Neural progenitor cell (in vitro differentiated cells): ENCODE data around the gene GULP1.

ENCODE experiments used
- CTCF ChIP-seq: fragments of 200-600 bp; sonication (generic); IDR thresholded peaks from 2 replicates; pipeline ENCODE4 v1.5.1; 2017; ENCODE audit warnings: antibody characterized with exemption, mild to moderate bottlenecking
- EZH2 ChIP-seq: fragments of 200-600 bp; sonication (generic); IDR thresholded peaks from 2 replicates; pipeline ENCODE4 v1.6.1; 2017; ENCODE audit warnings: antibody characterized with exemption, mild to moderate bottlenecking, moderate library complexity
- EZH2phosphoT487 ChIP-seq: fragments of 200-600 bp; sonication (generic); IDR thresholded peaks from 2 replicates; pipeline ENCODE4 v1.6.1; 2017; ENCODE audit warnings: antibody characterized with exemption

DNA sequence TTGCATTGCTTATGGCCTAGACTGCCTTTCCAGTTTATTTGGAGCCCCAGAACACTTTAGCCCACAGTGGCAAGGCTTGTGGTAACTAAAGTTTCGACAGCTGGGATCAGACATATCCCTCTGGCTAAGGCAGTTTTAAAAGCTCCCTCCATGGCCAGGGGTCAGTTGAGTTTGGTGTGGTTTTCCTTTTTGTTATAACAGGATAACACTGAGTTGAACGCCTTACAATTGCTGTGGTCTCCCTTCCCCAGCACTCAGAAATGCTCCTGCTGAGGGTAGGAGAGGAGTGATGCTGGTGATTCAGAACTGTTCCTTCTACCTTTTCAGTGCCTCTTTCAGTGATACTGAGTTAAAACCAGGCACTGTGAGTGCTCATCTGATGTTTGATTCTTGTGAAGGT is 182.6 kb downstream of the GULP1 start:
- no peak for TF ChIP-seq EZH2
- TF ChIP-seq CTCF, result no peak
- TF ChIP-seq EZH2phosphoT487, result no peak
